ENCODE measurements around the gene CLUH.
"Not testable (repeated sequence)": the region's sequence is repeated elsewhere in the genome, so short reads cannot be mapped to it uniquely, and the experiment has no call there.

CLUH gene

GRCh38 chr17:2687074-2687418 is 24.5 kb downstream of the CLUH start:
- DNase-seq (ENCODE audit: low spot score): no peak

GRCh38 chr17:2685696-2686095 is 25.9 kb downstream of the CLUH start:
- DNase-seq (ENCODE audit: low spot score): no peak

DNA sequence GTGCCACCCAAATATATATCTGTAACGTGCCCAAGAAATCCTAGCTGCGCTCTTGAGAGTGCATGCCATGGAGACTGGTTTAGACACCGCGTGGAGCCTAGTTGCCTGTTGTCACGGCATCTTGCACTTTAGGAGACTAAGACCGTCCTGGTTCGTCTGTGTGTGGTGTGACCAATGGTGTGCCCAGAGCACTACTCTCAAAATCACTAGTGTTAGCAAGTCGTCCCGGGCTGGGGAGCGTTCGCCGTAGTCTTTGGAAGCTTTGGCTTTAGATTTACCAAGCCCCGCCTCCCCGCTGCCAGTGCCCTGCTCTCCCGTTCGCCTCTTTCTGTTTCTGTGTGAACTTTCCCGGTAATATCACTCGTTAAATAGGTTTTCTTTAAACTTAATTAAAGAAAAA is 27.0 kb downstream of the CLUH start:
- no peak for DNase-seq (ENCODE audit: low spot score)

- DNase-seq (ENCODE audit: low spot score): no peak
Observed at GRCh38 chr17:2683912-2684311, 27.7 kb downstream of the CLUH start.

GRCh38 chr17:2682176-2682938 is 29.2 kb downstream of the CLUH start:
- DNase-seq (ENCODE audit: low spot score): no peak

GRCh38 chr17:2681650-2682049 is 29.9 kb downstream of the CLUH start:
- no peak for DNase-seq (ENCODE audit: low spot score)

DNA sequence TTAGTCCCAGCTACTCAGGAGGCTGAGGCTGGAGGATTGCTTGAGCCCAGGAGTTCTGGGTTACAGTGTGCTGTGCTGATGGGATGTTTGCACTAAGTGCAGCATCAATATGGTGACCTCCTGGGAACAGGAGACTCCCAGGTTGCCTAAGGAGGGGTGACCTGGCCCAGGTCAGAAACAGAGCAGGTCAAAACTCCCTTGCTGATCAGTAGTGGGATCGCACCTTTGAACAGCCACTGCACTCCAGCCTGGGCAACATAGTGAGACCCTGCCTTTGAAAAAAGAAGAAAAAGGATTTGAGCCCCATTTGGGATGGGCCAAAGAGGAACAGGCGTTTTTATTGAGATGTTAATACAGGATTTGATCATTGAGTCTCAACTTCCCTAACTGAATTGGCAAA is 30.6 kb downstream of the CLUH start:
- DNase-seq (ENCODE audit: low spot score): no peak

GRCh38 chr17:2679247-2679646 is 32.3 kb downstream of the CLUH start:
- not testable (repeated sequence) for DNase-seq (ENCODE audit: low spot score)

DNA sequence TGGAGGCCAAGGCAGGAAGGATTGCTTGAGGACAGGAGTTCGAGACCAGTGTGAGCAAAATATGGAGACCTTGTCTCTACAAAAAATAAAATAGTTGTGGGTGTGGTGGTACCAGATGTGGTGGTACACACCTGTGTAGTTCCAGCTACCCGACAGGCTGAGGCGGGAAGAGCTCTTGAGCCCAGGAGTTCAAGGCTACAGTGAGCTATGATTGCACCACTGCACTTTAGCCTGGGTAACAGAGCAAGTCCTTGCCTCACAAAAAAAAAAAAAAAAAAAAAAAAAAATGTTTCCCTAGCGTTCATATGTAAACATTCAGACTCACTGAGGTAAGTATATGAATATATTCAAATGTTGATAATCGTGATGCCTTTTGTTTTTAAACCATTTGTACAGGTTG is 39.5 kb downstream of the CLUH start:
- DNase-seq (ENCODE audit: low spot score): no peak

DNA sequence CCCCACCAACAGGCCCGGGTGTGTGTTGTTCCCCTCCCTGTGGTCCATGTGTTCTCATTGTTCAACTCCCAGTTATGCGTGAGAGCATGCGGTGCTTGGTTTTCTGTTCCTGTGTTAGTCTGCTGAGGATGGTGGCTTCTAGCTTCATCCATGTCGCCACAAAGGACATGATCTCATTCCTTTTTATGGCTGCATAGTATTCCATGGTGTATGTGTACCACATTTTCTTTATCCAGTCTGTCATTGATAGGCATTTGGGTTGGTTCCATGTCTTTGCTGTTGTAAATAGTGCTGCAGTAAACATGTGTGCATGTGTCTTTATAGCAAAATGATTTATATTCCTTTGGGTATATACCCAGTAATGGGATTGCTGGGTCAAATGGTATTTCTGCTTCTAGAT is 51.2 kb downstream of the CLUH start:
- not testable (repeated sequence) for DNase-seq (ENCODE audit: low spot score)

DNA sequence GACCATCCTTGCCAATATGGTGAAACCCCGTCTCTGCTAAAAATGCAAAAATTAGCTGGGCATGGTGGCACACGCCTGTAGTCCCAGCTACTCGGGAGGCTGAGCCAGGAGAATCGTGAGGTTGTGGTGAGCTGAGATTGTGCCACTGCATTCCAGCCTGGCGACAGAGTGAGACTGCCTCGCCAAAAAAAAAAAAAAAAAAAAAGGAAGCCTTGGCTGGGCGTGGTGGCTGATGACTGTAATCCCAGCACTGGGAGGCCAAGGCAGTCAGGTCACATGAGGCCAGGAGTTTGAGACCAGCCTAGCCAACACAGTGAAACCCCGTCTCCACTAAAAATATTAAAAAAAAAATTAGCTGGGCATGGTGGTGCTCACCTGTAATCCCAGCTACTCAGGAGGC is 52.2 kb downstream of the CLUH start:
- peak; percentile 28 for DNase-seq (ENCODE audit: low spot score)

DNA sequence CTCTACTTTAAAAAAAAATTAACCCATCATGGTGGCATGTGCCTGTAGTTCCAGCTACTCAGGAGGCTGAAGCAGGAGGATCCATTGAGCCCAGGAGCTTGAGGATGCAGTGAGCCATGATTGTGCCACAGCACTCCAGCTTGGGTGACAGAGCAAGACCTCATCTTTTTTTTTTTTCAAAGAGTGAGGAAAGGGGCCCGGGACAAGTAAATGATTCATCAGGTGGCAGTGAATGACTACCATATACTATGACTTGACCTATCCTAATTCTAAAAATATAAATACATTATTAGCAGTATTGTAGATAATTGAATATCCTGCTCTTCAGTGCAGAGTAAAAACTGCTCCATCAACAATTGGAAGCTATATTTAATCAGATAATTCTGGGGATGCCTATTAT is 55.3 kb downstream of the CLUH start:
- DNase-seq (ENCODE audit: low spot score): no peak

DNA sequence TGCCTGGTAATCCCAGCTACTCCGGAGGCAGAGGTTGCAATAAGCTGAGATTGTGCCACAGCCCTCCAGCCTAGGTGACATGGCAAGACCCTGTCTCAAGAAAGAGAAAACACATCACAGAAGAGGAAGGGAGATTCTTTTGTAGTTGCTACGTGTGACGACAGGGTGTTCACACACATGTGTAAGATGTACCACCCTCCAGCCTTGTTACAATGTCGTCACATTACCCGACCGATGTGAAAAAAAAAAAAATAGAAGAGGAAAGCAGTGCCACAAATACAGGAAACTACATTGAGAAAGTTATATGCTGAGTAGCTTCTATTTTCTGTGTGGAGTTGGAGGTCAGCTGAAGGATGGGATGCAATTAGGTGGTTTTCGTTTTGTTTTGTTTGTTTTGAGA is 56.0 kb downstream of the CLUH start:
- DNase-seq (ENCODE audit: low spot score): no peak

- DNase-seq (ENCODE audit: low spot score): not testable (repeated sequence)
Observed at GRCh38 chr17:2652911-2653310, 58.7 kb downstream of the CLUH start.

DNA sequence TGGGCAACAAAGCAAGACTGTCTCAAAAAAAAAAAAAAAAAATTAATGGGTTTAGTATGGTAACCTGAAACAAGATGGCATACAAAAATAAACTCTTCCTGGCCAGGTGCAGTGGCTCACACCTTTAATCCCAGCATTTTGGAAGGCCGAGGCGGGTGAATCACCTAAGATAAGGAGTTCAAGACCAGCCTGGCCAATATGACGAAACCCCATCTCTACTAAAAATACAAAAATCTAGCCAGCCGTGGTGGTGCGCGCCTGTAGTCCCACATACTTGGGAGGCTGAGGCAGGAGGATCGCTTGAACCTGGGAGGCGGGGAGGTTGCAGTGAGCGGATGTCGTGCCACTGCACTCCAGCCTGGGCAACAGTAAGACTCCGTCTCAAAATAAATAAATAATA is 62.4 kb downstream of the CLUH start:
- DNase-seq (ENCODE audit: low spot score): no peak

- DNase-seq (ENCODE audit: low spot score): no peak
Observed at GRCh38 chr17:2647957-2648356, 63.6 kb downstream of the CLUH start.

DNA sequence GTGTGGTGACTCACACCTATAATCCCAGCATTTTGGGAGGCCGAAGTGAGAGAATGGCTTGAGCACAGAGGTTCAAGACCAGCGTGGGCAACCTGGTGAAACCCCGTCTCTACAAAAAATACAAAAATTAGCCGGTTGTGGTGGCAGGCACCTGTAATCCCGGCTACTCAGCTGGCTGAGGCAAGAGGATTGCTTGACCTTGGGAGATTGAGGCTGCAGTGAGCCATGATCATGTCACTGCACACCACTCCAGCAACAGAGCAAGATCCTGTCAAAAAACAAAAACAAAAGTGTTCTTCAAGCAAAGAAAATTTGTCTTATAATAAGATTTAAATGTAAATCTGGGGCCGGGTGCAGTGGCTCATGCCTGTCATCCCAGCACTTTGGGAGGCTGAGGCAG is 66.6 kb downstream of the CLUH start:
- DNase-seq (ENCODE audit: low spot score): no peak
